Stimulated activated CD8-positive, alpha-beta memory T cell treated with anti-CD3 and anti-CD28 coated beads, Interleukin-15, amount 100 ng/mL, for 1 hour (primary cell): ENCODE measurements around the gene POLR3E.
A peak's percentile ranks its signal among the peaks of the same experiment; 100 is the strongest.
"Not testable (repeated sequence)": the region's sequence is repeated elsewhere in the genome, so short reads cannot be mapped to it uniquely, and the experiment has no call there.

Experiments used
- DNase-seq: peaks from one replicate; pipeline ENCODE4 v3.0.0-alpha.2; 2020; ENCODE audit warnings: low read depth

Gene POLR3E

DNA sequence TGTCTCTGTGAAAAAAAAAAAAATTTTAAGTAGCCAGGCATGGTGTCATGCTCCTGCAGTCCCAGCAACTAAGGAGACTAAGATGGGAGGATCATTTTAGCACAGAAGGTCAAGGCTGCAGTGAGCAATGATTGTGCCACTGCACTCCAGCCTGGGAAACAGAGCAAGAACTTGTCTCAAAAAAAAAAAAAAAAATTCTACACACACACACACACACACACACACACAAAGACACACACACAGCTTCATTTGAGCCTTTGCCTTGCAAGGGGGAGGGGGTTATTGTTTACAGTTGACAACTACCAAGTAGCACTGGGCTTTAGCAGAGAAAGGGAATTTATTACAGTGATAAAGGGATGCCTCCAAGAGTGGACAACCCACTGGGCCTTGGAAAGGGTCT is 4.9 kb upstream of the POLR3E start:
- no peak for DNase-seq

DNA sequence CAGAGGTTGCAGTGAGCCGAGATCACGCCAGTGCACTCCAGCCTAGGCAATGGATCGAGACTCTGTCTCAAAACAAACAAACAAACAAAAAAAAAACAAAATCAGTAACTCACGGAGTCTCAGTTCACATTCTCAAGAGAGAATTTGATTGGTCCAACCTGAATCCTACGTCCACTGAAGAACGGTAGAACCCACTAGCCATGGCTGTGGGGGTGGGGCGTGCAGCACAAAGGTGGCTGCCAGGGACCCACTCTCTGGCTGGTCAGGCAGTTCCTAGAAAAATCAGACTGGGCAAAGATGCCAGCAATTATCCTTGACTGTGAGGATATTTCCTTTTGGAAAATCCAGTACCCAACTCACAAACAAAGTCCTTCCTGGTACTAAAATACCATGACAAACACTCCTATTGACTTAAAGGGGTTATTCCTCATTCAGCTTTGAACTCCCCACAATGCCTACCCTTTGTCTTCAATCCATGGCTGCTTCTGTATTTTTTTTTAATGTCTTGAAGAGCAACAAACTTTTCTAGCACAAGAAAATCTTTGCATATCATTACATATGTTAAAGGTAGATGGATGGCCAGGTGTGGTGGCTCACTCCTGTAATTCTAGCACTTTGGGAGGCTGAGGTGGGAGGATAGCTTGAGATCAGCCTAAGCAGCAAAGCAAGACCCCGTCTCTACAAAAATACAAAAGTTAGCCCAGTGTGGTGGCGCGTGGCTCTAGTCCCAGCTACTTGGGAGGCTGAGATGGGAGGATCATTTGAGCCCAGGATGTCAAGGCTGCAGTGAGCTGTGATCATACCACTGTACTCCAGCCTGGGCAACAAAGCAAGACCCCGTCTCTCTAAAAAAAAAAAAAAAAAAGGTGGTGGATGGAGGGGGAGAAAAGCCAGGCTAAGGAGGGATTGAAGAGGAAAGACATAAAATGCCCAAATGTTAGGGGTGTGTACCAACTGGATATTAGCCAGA is 3.8 kb upstream of the POLR3E start:
- DNase-seq: no peak

DNA sequence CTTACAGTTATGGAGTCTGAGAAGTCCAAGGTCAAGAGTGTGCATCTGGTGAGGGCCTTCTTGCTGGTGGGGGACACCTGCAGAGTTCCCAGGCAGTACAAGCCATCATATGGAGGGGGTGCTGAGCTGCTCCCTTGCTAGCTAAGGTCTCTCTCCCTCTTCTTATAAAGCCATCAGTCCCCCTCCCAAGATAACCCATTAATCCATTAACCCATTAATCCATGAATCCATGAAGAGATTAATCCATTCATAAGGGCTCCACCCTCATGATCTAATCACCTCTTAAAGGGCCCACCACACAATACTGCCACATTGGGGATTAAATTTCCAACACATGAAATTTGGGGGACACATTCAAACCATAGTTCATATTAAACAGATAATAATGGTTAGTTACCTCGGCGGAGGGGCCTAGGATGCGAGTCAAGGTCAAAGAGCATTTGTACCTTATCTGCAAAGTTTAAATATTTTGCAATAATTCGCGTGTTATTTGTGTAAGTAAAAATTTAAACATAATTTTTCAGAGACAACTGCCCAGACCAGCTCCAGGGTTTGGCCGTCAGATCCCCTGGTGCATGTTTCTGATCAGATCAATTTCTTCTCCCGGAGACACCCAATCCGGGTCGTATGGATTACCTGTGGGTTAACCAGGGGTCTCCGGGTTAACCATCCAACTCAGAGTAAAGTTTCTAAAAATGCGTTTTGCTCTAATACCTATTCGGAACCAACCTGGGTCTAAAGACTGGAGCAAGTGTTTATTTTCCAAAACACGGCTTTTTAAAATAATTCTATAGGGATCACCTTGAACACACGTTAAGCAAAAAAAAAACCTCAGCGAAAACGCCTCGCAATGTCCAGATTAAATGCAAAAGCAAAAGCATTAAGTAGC is 740 bp upstream of the POLR3E start:
- DNase-seq: no peak

- DNase-seq: peak; percentile 47
These were observed 893 bp downstream of the POLR3E start for GRCh38 chr16:22297871-22298733.

- DNase-seq: no peak
These were observed 1.8 kb downstream of the POLR3E start for GRCh38 chr16:22299036-22299435.

- DNase-seq: no peak
These were observed 3.3 kb downstream of the POLR3E start for GRCh38 chr16:22300427-22301071.

GRCh38 chr16:22301423-22301822 is 4.2 kb downstream of the POLR3E start:
- DNase-seq: not testable (repeated sequence)

- DNase-seq: no peak
These were observed 5.7 kb downstream of the POLR3E start for GRCh38 chr16:22302776-22303363.

GRCh38 chr16:22304411-22304810 is 7.2 kb downstream of the POLR3E start:
- DNase-seq: no peak

DNA sequence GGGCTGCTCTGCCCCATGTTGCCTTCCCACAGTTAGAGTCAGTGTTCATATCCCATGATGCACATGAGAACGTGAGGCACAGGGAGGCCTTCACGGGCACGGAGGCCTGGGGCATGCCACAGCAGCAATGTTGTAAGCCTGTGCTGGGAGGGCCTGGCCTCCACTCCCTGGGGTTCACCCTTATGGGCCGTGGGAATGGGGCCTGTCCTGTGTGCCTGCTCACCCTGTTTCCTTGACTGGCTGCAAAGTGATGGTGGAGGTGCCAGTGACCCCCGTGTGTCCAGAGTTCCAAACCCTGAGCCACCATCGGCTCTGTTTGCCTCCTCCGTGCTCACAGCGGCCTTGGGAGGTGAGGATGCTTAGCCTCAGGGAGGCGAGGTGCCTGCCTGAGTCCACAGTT is 9.6 kb downstream of the POLR3E start:
- no peak for DNase-seq

- no peak for DNase-seq
These were observed 10.6 kb downstream of the POLR3E start for GRCh38 chr16:22307838-22308237.

DNA sequence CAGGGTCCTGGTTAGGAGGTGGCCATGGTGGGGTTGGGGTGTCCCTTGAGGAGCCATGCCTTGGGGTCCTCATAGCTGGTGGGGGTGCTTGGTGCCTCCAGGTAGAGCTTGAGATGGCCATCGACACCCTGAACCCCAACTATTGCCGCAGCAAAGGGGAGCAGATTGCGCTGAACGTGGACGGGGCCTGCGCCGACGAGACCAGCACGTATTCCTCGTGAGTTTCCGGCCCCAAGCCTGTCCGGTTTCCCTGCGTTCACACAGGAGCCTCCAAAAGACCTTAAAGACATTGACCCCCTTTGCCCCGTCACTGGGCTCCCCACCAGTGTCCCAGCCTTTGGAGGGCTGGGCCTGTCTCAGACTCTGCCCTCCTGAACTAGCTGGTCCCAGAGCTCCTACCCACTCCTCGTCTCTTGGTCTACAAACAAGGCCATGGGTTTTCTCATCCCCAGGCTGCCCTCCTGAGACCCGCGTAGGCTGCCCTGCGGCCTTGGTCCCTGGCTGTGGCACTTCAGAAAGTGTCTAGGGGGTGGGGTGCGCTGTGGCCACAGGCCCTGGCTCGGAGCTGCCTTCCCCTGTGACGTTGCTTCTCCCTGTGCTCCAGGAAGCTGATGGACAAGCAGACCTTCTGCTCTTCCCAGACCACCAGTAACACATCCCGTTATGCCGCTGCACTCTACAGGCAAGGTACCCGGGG is 11.8 kb downstream of the POLR3E start:
- no peak for DNase-seq

DNA sequence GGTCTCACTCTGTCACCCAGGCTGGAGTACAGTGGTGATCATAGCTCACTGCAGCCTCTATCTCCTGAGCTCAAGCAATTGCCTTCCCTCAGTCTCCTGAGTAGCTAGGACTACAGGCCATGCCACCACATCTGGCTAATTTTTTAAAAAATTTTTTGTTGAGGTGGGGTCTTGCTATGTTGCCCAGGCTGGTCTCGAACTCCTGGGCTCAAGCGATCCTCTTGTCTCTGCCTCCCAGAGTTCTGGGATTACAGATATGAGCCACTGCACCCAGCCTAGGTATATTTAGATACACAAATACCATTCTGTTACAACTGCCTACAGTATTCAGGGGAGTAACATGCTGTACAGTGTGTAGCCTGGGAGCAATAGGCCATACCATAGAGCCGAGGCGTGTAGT is 14.3 kb downstream of the POLR3E start:
- DNase-seq: no peak

GRCh38 chr16:22312897-22313781 is 15.9 kb downstream of the POLR3E start:
- DNase-seq: no peak

- DNase-seq: no peak
These were observed 16.8 kb downstream of the POLR3E start for GRCh38 chr16:22313876-22314470.

GRCh38 chr16:22314661-22315626 is 17.7 kb downstream of the POLR3E start:
- no peak for DNase-seq

- no peak for DNase-seq
These were observed 18.8 kb downstream of the POLR3E start for GRCh38 chr16:22315979-22316378.

GRCh38 chr16:22316411-22316811 is 19.2 kb downstream of the POLR3E start:
- DNase-seq: no peak
